Pancreas (tissue), 10 donors: Measurements from ENCODE around the gene TNPO1. TPM values are rescaled to one million over a fixed set of nuclear protein-coding genes. Genes with fewer than 3 reads are reported as not detected.

Experiments used
- ATAC-seq, 4 donors: fragments of 200-7000 bp; cut with Tn5 transposase; one replicate each; pipeline versions ENCODE4 v1.8.0 to v1.9.1; 2020; ENCODE audit warnings: mild to moderate bottlenecking in 4 of 4, moderate library complexity in 4 of 4
- DNase-seq, 6 donors: peaks; one replicate each; pipeline ENCODE4 v3.0.0-alpha.2; 2020
- FAIRE-seq: peaks from 2 replicates; lab custom pipeline; 2012; peaks lifted over from hg19 to GRCh38; lab: Jason Lieb, UNC
- H3K27ac ChIP-seq, 4 donors: fragments of 200-600 bp; sonication (generic); 1 replicate in 3 of 4; 2 replicates in 1 of 4; pipeline versions ENCODE4 v1.5.0 to v1.8.0; 2020
- H3K27me3 ChIP-seq, 4 donors: fragments of 200-600 bp; one replicate each; pipeline ENCODE4 v1.8.0; 2021
- H3K36me3 ChIP-seq, 3 donors: fragments of 200-600 bp; sonication (generic) in 1 of 3; one replicate each; pipeline versions ENCODE4 v1.5.0 to v1.8.0; 2020 to 2021
- H3K4me1 ChIP-seq, 3 donors: fragments of 200-600 bp; one replicate each; pipeline ENCODE4 v1.8.0; 2021
- H3K4me3 ChIP-seq, 4 donors: fragments of 200-600 bp; sonication (generic) in 2 of 4; one replicate each; pipeline versions ENCODE4 v1.5.0 to v1.8.0; 2020 to 2021
- H3K9me3 ChIP-seq, 4 donors: fragments of 200-600 bp; one replicate each; pipeline ENCODE4 v1.8.0; 2021
- WGBS, 2 donors: extraction: QIAGEN DNeasy Blood & Tissue Kit; methylation state at CpG; one replicate each; pipeline ENCODE4 v1.1.7; 2013; 5-methylcytosine and 5-hydroxymethylcytosine counted together
- intact Hi-C, 3 donors: fragments of 100-400 bp; cut with DNase I; formaldehyde crosslinking; loops; one replicate each; pipeline versions ENCODE4 v1.11.1 to v1.14.2; 2022
- polyA plus RNA-seq, 2 donors: library from polyadenylated mRNA; stranded (reverse); fragments of 200-250 nt; gene quantifications; one replicate each; pipeline ENCODE4 v1.2.3, GENCODE V29; 2013
- total RNA-seq, 6 donors: library from RNA; stranded (reverse); fragmentation: NEBNext Ultra II Directional in 4 of 6; extraction: Animal tissue kit (Norgen Biotek cat#: 25700) in 4 of 6; gene quantifications; one replicate each; pipeline versions ENCODE4 v1.2.1 to v1.2.4, GENCODE V29; 2021 to 2023
- TF ChIP-seq, protein P1 (sequence below), 4 donors: fragments of 200-600 bp; sonication (generic) in 3 of 4; IDR thresholded peaks; one replicate each; pipeline versions ENCODE4 v1.5.0 to v1.8.0; 2021; ENCODE audit warnings: antibody characterized with exemption in 4 of 4
- donor health status: healthy with polysubstance abuse.
- donor health status: DM: no; HTN: no; CAD: no; lungs with moderate emphysema.
- donor health status: DM: no; HTN: no; CAD: no.
- donor health status: control.
- donor health status: control.
- donor health status: Bipolar disorder and iron deficiency.
- donor health status: DM: yes; HTN: yes; CAD: no.
- donor health status: DM: no; HTN: no; CAD: no.
- donor health status: DM: no; HTN: no; CAD: no.
- donor health status: DM: yes; HTN: yes; CAD: no.

TNPO1 gene
- total and polyA plus RNA-seq, 8 donors, result 5.5 to 58.9 (median 43.3) TPM

DNA sequence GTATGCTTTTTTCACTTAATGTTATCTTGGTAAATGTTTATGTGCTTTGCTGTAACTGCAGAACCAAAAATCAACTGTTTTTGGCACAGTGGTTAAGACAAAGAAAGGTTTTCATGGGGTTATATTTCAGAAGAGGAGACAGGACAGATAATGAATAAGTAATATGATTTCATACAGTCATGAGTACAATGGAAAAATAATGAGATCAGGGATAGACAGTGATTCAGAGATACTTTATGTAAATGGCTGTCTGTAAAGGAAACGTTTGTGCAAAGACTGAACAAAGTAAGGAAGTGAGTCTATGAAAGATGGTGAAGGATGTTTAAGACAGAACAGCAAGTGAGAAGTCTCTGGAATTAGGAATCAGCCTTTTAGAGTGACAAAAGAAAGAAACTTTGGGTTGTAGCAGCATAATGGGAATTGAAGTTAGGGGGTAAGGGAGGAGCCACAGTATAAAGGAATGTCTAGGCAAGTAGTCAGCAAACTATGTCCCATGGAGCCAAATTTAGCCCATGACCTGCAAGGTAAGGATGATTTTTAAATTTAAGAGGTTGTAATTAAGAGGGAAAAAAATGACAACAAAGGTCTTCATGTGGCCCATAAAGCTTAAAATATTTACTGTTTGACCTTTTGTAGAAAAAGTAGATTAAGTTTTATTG, 55.0 kb downstream of the TNPO1 start:
- no peaks in the 10 kb centered on the region for H3K4me1 ChIP-seq
- no peak for ATAC-seq
- H3K27ac ChIP-seq, result no peak overlapping the region
- FAIRE-seq, result no peak
- DNase-seq, result no peak
- H3K27me3 ChIP-seq, result no peaks in the 10 kb centered on the region
- H3K4me3 ChIP-seq, result no peak overlapping the region
- WGBS, 2 donors, result 64 to 66% methylated on average over 1 of the region's 1 CpG
- TF ChIP-seq, protein P1, sequence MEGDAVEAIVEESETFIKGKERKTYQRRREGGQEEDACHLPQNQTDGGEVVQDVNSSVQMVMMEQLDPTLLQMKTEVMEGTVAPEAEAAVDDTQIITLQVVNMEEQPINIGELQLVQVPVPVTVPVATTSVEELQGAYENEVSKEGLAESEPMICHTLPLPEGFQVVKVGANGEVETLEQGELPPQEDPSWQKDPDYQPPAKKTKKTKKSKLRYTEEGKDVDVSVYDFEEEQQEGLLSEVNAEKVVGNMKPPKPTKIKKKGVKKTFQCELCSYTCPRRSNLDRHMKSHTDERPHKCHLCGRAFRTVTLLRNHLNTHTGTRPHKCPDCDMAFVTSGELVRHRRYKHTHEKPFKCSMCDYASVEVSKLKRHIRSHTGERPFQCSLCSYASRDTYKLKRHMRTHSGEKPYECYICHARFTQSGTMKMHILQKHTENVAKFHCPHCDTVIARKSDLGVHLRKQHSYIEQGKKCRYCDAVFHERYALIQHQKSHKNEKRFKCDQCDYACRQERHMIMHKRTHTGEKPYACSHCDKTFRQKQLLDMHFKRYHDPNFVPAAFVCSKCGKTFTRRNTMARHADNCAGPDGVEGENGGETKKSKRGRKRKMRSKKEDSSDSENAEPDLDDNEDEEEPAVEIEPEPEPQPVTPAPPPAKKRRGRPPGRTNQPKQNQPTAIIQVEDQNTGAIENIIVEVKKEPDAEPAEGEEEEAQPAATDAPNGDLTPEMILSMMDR (IDR thresholded peaks at IDR 0.05), result no peak
- no peaks in the 10 kb centered on the region for H3K9me3 ChIP-seq
- H3K36me3 ChIP-seq, result peaks cover 3 to 47% (median 5%) of the 10 kb centered on the region in 3 donors
- intact Hi-C loops, result no loop called here

DNA sequence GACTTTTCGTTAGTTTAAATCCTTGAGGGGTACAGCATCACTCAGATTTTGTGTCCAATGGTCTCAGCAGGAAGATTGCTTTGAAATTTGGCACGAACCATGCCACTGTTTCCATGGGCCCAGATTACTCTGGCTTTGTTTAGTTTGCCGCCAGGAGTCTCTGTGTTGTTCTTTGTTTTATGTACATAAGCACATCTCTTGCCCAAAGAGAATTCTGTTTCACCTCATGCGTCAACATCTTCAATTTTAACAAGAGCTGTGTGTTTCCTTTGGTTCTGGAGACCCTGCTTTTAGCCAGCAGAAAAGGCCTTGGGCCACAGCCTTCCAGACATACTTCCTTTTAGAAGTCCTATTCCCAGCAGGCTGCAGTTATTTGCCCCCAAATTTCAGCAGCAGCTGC, 62.4 kb downstream of the TNPO1 start:
- 88% methylated on average over 4 of the region's 4 CpGs for WGBS, 2 donors
- Histone ChIP-seq H3K9me3 (no peaks in the 10 kb centered on the region), H3K27me3 (no peaks in the 10 kb centered on the region), H3K4me3 (no peak overlapping the region), H3K4me1 (no peaks in the 10 kb centered on the region), H3K36me3 (peaks cover 5 to 34% (median 9%) of the 10 kb centered on the region in 3 donors), H3K27ac (no peak overlapping the region)
- no peak for DNase-seq
- intact Hi-C loops, result no loop called here
- TF ChIP-seq, protein P1 (IDR thresholded peaks at IDR 0.05), result no peak
- ATAC-seq, result peak in 1 of 4 donors; percentile 44
- FAIRE-seq, result no peak

DNA sequence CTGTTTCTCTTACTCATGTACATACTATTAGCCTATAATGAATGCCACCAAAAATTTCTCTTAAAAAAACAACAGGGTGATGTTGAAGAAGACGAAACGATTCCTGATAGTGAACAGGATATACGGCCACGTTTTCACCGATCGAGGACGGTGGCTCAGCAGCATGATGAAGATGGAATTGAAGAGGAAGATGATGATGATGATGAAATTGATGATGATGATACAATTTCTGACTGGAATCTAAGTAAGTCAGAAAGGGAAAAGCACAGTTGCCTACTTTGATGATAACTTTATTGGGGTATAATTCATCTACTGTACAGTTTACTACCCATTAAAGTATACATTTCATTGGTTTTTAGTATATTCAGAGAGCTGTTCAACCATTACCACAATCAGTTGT, 66.5 kb downstream of the TNPO1 start:
- intact Hi-C loops, result no loop called here
- Histone ChIP-seq H3K36me3 (peaks cover 4 to 27% (median 11%) of the 10 kb centered on the region in 3 donors), H3K4me1 (no peaks in the 10 kb centered on the region), H3K27ac (no peak overlapping the region), H3K27me3 (no peaks in the 10 kb centered on the region), H3K4me3 (no peak overlapping the region), H3K9me3 (no peaks in the 10 kb centered on the region)
- FAIRE-seq, result no peak
- TF ChIP-seq, protein P1 (IDR thresholded peaks at IDR 0.05), result no peak
- no peak for DNase-seq
- 96 to 97% methylated on average over 7 of the region's 7 CpGs for WGBS, 2 donors
- no peak for ATAC-seq

DNA sequence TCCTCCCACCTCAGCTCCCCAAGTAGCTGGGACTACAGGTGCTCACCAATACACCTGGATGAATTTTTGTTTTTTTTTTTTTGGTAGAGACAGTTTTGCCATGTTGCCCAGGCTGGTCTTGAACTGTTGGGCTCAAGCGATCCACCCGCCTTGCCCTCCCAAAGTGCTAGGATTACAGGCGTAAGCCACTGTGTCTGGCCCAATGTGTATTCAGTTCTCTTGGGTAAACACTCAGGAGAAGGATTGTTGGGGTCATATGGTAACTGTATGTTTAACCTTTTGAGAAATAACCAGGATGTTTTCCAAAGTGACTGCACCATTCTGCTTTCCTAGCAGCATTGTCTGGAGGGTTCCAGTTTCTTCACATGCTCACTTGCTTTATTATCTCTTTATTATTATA, 67.4 kb downstream of the TNPO1 start:
- 78 to 84% methylated on average over 3 of the region's 3 CpGs for WGBS, 2 donors
- intact Hi-C loops, result no loop called here
- Histone ChIP-seq H3K36me3 (peaks cover 4 to 34% (median 20%) of the 10 kb centered on the region in 3 donors), H3K9me3 (no peaks in the 10 kb centered on the region), H3K4me3 (no peak overlapping the region), H3K27ac (no peak overlapping the region), H3K27me3 (no peaks in the 10 kb centered on the region), H3K4me1 (no peaks in the 10 kb centered on the region)
- DNase-seq (no peak), FAIRE-seq (no peak), ATAC-seq (no peak)
- TF ChIP-seq, protein P1 (IDR thresholded peaks at IDR 0.05), result no peak

DNA sequence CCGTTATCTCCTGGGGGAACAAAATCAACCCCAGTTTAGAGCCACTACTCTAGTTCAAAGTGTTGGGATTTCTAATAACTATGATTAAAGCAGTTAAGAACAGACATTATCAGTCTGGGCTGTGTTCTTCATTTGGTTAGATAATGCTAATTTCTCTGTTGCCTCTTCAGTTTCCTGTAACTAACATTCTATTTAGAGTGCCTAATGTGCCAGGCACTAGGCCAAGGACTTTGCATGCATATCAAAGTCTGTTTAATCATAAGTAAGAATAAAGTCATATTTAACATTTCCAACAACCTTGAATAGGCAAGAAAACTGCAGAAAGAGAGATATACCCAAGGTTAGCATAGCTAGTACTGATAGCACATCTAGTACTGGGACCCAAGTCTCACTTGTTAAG, 68.4 kb downstream of the TNPO1 start:
- H3K36me3 ChIP-seq, result peaks cover 4 to 44% (median 26%) of the 10 kb centered on the region in 3 donors

More for the DNA sequence above, 68.4 kb downstream of the TNPO1 start:
- WGBS, 2 donors, result 88 to 90% methylated on average over 1 of the region's 1 CpG
- intact Hi-C loops, result no loop called here
- Histone ChIP-seq H3K27me3 (no peaks in the 10 kb centered on the region), H3K4me1 (no peaks in the 10 kb centered on the region), H3K9me3 (no peaks in the 10 kb centered on the region), H3K4me3 (no peak overlapping the region), H3K27ac (no peak overlapping the region)
- DNase-seq (no peak), FAIRE-seq (no peak), ATAC-seq (no peak)
- TF ChIP-seq, protein P1 (IDR thresholded peaks at IDR 0.05), result no peak
